HG03108 (cell line): ENCODE results near the gene COQ10B.
"Not testable (repeated sequence)": the region's sequence is repeated elsewhere in the genome, so short reads cannot be mapped to it uniquely, and the experiment has no call there.

Source experiments
- ATAC-seq: cut with Tn5 transposase; IDR thresholded peaks from one replicate; pipeline ENCODE4 v1.9.1; 2021; ENCODE audit warnings: moderate library complexity; ENCODE audit not compliant: unreplicated experiment

Gene COQ10B

GRCh38 chr2:197450465-197450864 is 2.9 kb upstream of the COQ10B start:
- no peak for ATAC-seq

GRCh38 chr2:197450935-197451358 is 2.4 kb upstream of the COQ10B start:
- ATAC-seq, result not testable (repeated sequence)

DNA sequence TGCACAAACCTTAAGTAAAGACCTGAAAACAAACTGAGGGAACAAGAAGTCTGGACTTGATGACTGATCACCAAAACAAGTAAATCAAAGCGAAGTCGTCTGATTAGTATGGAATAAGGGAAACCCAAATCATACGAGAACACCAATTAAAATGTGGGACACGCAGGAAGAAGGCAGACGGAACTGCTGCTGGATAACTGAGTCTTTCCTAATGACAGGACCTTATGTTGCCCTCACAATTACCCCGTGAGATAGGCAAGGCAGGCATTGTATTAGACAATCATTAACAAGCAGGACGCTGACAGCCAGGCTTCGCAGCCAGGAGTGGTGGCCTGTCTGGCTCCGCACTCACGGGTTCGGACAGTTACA is 614 bp upstream of the COQ10B start:
- no peak for ATAC-seq

DNA sequence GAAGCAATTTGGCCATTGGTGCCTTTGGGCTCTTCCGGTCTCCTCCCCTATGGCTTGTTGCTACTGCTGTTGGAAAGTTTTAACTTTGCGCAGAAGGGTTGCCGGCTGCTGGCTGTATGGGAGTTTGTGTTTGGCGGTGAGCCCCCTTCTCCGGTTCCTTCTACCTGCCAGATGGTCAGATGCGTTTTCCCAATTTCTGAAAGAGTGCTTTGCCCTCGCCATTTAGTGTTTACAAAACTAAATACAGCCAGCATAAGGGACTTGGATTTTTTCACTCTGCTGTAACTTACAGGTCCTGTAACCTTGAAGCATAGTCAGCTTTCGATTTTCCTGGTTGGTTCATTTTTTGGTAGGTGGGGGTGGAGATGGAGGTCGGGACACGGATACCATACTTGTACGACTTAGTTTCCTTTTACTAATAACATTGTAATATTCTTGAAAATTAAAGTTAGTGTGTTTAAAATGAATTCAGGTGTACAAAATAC is 604 bp downstream of the COQ10B start:
- peak; percentile 17 for ATAC-seq

- no peak for ATAC-seq
Observed at GRCh38 chr2:197454923-197455322, 1.6 kb downstream of the COQ10B start.

- no peak for ATAC-seq
Observed at GRCh38 chr2:197455428-197455827, 2.1 kb downstream of the COQ10B start.

DNA sequence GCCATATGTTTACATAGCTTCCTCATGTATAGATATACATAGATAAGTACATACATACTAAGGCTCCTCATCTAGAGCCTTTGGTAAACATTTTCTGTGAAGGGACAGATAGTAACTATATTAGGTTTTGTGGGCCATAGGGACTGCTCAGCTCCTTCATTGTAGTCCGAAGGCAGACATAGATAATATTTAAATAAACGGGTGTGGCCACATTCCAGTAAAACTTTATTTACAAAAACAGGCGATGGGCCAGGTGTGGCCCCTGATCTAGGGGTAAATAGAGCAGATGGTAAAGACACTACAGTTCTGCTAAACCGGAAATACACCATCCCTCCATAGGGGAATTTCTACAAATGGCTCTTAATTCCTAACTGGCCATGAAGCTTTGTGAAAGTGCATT is 7.3 kb downstream of the COQ10B start:
- no peak for ATAC-seq

- ATAC-seq, result no peak
Observed at GRCh38 chr2:197461057-197461456, 7.7 kb downstream of the COQ10B start.

- ATAC-seq, result no peak
Observed at GRCh38 chr2:197464175-197464574, 10.8 kb downstream of the COQ10B start.

GRCh38 chr2:197472166-197472565 is 18.8 kb downstream of the COQ10B start:
- ATAC-seq, result no peak

DNA sequence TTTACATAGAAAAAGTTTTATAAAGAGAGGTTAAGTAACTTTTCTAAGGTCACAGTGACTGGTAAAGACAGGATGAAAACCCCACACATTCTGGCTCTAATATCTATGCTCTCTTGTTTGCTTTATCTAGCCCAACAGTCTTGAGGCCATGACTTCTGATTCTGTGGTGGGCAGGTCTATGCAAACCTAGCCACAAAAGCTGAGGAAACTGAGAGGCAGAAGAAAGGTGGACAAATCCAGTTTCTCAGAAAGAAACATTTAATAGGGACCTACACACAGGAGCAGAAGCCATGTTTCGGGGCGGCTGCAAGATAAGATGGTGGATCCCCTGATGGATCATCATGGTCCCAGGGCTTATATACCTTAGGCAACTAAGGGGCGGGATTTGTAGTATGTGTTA is 24.4 kb downstream of the COQ10B start:
- ATAC-seq, result no peak

DNA sequence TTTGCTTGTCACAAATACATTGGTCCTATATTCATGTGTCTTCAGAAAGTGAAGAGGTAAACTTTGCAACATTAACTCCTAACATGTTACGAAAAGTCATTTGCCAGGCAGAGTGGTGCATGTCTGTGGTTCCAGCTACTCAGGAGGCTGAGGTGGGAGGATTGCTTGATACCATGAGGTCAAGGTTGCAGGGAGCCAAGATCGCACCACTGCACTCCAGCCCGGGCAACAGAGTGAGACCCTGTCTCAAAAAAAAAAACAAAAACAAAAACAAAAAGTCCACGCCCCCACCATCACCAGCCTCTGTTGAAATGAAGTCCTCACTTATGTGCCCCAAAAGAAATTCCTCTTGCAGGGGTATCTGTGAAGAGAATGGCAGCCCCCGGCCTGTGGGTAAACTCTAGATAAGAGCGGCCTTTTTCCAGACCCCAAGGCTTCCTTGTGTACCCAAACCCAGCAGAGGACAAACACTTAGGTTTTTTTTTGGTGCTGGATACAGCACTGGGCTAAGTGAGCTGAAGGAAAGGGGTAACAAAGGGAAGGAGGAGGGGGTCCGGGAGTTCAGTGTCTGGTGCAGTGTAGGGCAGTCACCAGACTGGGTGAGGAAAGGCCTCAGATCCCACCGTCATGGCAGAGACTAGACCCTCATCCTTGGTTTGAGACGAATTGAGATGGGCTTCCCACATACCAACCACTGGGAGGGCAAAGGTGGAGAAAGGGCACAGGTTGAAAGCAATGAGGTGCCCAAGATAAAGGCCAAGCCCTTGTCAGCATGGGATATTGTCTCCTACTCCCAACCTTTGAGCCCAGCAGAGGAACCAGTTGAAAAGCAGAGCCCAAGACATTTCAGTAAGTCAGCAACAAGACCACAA is 27.0 kb downstream of the COQ10B start:
- ATAC-seq, result no peak

GRCh38 chr2:197484248-197484647 is 30.9 kb downstream of the COQ10B start:
- ATAC-seq, result not testable (repeated sequence)

DNA sequence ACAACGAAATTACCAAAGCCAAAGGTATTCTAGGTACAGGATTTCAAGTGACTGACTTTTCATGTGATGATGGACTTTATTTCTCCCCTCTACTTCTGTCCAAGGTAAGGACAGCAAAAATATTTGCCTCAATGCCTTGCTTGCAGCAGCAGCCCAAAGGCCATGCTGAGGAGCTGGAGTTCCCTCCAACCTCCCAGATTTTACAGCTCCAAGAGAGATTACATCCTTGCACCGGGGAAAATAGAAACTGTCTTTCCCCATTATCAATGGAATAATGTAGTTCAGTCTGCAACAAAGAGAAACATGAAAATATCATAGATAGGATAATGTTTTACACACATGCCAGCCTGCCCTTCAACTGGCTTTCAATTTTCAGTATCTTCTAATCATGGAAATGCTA is 32.8 kb downstream of the COQ10B start:
- ATAC-seq, result no peak

DNA sequence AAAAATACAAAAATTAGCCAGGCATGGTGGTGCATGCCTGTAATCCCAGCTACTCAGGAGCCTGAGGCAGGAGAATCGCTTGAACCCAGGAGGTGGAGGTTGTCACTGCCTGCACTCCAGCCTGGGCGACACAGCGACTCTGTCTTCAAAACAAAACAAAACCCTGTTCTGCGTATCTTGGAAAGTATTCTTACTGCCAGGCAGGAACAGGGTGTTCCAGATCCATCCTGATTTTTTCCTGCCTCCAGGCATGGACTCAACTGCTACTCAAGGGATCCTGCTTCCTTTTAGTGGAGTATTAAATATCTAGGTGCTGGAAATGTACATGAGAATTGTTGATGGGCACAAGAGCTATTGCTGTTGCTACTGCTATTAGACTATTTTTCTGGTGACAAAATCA is 34.0 kb downstream of the COQ10B start:
- no peak for ATAC-seq

DNA sequence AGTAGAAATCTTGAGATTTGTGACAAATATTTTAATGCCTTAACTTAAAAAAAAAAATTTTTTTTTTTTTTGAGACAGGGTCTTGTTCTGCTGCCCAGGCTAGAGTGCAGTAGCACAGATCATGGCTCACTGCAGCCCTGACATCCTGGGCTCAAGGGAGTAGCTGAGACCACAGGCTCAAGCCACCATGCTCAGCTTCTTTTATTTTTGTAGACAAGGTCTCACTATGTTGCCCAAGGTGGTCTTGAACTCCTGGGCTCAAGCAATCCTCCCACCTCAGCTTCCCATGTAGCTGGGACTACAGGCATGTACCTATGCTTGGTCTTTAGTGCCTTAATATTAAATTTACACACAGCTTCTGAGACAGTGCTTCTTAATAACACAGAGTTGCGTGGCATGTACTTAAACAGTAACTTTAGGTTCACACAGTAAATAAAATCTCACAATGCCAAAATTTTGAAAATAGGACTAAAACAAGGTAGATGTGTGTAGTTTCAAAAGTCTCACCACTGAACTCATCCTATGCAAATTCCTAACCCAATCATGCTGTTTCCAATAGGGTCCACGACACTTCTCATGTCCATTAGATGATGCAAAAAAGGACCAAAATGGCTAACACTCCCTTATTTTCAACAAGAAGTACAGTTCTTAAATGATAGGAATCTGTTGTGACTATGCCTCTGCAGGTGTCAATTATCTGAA is 42.2 kb downstream of the COQ10B start:
- ATAC-seq, result no peak

DNA sequence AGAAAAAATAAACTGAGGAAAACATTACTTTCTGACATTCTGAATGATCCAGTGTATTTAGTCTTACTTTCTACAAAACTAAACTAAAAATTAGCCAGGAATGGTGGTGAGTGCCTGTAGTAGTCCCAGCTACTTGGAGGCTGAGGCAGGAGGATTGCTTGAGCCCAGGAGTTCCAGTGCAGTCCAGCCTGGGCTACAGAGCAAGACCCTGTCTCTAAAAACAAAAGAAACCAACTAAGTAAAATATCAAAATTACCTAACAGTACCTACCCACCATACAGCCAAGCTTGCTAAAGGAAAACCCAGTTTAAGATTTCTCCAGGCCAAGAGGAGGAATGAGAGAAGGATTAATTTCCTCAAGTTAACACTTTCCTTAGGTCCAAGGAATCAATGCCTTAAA is 43.3 kb downstream of the COQ10B start:
- no peak for ATAC-seq

DNA sequence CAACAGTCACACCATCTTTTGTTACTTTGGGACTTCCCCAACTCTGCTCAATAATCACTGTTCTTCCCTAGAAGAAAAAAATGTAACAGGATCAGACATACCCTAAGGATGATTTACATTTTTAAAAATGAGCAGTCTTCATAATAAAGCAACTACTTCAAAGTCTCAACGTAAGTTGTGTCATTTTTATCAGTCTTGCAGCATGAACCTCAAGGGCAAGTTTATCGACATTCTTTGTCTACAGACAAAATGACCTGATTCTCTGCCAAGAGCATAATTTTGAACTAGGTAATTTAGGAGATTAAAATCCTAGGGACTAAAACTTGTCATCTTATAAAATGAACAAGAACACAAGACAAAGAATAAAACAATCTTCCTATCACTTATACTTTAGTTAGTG is 44.0 kb downstream of the COQ10B start:
- ATAC-seq, result no peak

- ATAC-seq, result no peak
Observed at GRCh38 chr2:197498235-197498936, 45.0 kb downstream of the COQ10B start.

- ATAC-seq, result peak; percentile 20
Observed at GRCh38 chr2:197498937-197499593, 45.7 kb downstream of the COQ10B start.
